ENCODE data around the gene RARB. TPM values are rescaled to one million over a fixed set of nuclear protein-coding genes. Genes with fewer than 3 reads are reported as not detected.

RARB gene
- total and polyA plus RNA-seq, 9 of the 15 experiments (the other 6 are each of a cell fraction or from before 2014, with no cell fraction given): 0.15 to 1.3 (median 0.27) TPM

- TF ChIP-seq ZNF318 (IDR thresholded peaks at IDR 0.05; ENCODE audit: borderline replicate concordance in 1 of 2, low read depth in 1 of 2): no peak
- TF ChIP-seq MNT (conservative IDR thresholded peaks at IDR 0.05): no peak
- no peak for TF ChIP-seq NCOA4 (IDR thresholded peaks at IDR 0.05; ENCODE audit: partially characterized antibody)
- TF ChIP-seq BCLAF1 (IDR thresholded peaks at IDR 0.05; ENCODE audit: borderline replicate concordance in 1 of 2, control insufficient read depth in 1 of 2, low read depth in 2 of 2, low read length in 1 of 2): no peak
- TF ChIP-seq CEBPB (tag; IDR thresholded peaks at IDR 0.05): peak; percentile 83
- no peak for TF ChIP-seq GTF3C2 (IDR thresholded peaks at IDR 0.05; ENCODE audit: borderline replicate concordance, extremely low read depth, insufficient read length)
- no peak for TF ChIP-seq SUPT5H (IDR thresholded peaks at IDR 0.05)
- no peak for TF ChIP-seq MXI1 (IDR thresholded peaks at IDR 0.05; ENCODE audit: low read depth, low read length)
- TF ChIP-seq KDM2B (CRISPR knock-in tag; IDR thresholded peaks at IDR 0.05): no peak
- peak; percentile 48; the same call in 1 of the 2 replicates for TF ChIP-seq EP300 (IDR thresholded peaks at IDR 0.05; ENCODE audit: low read length)
Measured at GRCh38 chr3:25604107-25604805, 176.2 kb downstream of the RARB start (continued).

Data from K562 (cell line).